DND-41 (cell line): Measurements from ENCODE around the gene VPS33B.

ENCODE experiments used
- EZH2 ChIP-seq: IDR thresholded peaks from 3 replicates; pipeline ENCODE4 v1.6.1; 2012; ENCODE audit warnings: borderline replicate concordance, low read depth, mild to moderate bottlenecking, moderate library complexity, low read length, inconsistent platforms; ENCODE audit not compliant: severe bottlenecking
- TF ChIP-seq, protein P1 (sequence below): IDR thresholded peaks from 2 replicates; pipeline ENCODE4 v1.5.1; 2012; ENCODE audit warnings: borderline replicate concordance, low read length, moderate library complexity, mild to moderate bottlenecking; ENCODE audit not compliant: poor library complexity, severe bottlenecking; ENCODE audit errors: extremely low read depth

DNA sequence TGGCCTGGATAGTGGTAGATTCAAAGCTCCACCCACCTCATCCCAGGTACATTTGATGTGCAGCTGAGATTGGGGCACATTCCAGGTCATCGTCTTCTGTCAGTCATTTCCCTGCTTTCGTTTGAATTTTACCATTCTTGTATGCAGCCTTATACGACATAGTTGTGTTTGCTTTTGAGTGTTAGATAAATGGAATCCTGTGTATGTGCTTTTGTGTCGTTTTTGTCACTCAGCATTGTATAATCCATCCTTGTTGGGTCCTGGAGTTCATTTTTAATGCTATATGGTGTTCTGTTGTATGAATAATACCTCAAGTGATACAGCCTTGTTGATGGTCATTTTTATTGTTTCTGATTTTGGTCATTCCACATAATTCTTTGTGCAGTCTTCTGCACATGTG, 60.4 kb downstream of the VPS33B start:
- TF ChIP-seq, protein P1, sequence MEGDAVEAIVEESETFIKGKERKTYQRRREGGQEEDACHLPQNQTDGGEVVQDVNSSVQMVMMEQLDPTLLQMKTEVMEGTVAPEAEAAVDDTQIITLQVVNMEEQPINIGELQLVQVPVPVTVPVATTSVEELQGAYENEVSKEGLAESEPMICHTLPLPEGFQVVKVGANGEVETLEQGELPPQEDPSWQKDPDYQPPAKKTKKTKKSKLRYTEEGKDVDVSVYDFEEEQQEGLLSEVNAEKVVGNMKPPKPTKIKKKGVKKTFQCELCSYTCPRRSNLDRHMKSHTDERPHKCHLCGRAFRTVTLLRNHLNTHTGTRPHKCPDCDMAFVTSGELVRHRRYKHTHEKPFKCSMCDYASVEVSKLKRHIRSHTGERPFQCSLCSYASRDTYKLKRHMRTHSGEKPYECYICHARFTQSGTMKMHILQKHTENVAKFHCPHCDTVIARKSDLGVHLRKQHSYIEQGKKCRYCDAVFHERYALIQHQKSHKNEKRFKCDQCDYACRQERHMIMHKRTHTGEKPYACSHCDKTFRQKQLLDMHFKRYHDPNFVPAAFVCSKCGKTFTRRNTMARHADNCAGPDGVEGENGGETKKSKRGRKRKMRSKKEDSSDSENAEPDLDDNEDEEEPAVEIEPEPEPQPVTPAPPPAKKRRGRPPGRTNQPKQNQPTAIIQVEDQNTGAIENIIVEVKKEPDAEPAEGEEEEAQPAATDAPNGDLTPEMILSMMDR, result no peak
- TF ChIP-seq EZH2, result no peak
